HUDEP-2 (cell line): ENCODE results near the gene GSTO2.

Experiments used
- DNase-seq, 76 experiments: peaks; one replicate each; lab custom pipeline; 2025; ENCODE audit not compliant: unreplicated experiment in 76 of 76; lab: John Stamatoyannopoulos, UW

GSTO2 gene

GRCh38 chr10:104276192-104276591 is 7.2 kb downstream of the GSTO2 start:
- no peak for DNase-seq

- DNase-seq = no peak
Observed at GRCh38 chr10:104277785-104278184, 8.8 kb downstream of the GSTO2 start.

- DNase-seq = no peak
Observed at GRCh38 chr10:104279550-104280259, 10.7 kb downstream of the GSTO2 start.

- no peak for DNase-seq
Observed at GRCh38 chr10:104281694-104282093, 12.7 kb downstream of the GSTO2 start.

- no peak for DNase-seq
Observed at GRCh38 chr10:104284846-104285245, 15.9 kb downstream of the GSTO2 start.

GRCh38 chr10:104286939-104287338 is 18.0 kb downstream of the GSTO2 start:
- DNase-seq = no peak

- no peak for DNase-seq
Observed at GRCh38 chr10:104288355-104288754, 19.4 kb downstream of the GSTO2 start.

GRCh38 chr10:104291439-104291951 is 22.5 kb downstream of the GSTO2 start:
- DNase-seq = peak in 73 of 76 experiments; percentile 21 to 89 (median 73)

- no peak for DNase-seq
Observed at GRCh38 chr10:104293011-104293410, 24.0 kb downstream of the GSTO2 start.

GRCh38 chr10:104293781-104294321 is 24.9 kb downstream of the GSTO2 start:
- DNase-seq = no peak

GRCh38 chr10:104296687-104297436 is 27.9 kb downstream of the GSTO2 start:
- DNase-seq = no peak

- peak in 26 of 76 experiments; percentile 5 to 52 (median 20) for DNase-seq
Observed at GRCh38 chr10:104297697-104298660, 29.0 kb downstream of the GSTO2 start.

- DNase-seq = no peak
Observed at GRCh38 chr10:104299031-104299904, 30.3 kb downstream of the GSTO2 start.

- no peak for DNase-seq
Observed at GRCh38 chr10:104300002-104300735, 31.2 kb downstream of the GSTO2 start.

GRCh38 chr10:104300736-104301292 is 31.8 kb downstream of the GSTO2 start:
- DNase-seq = no peak

- no peak for DNase-seq
Observed at GRCh38 chr10:104301907-104302690, 33.1 kb downstream of the GSTO2 start.

- no peak for DNase-seq
Observed at GRCh38 chr10:104303594-104304355, 34.8 kb downstream of the GSTO2 start.
